Endothelial cell of hepatic sinusoid (primary cell): ENCODE data around the gene TBC1D25.
"Not testable (repeated sequence)": the region's sequence is repeated elsewhere in the genome, so short reads cannot be mapped to it uniquely, and the experiment has no call there.

Experiments used
- in situ Hi-C: cut with HindIII; loops from 2 replicates; pipeline ENCODE4 v1.10.0; 2017; ENCODE audit warnings: low sequenced_read_pairs

Gene TBC1D25

DNA sequence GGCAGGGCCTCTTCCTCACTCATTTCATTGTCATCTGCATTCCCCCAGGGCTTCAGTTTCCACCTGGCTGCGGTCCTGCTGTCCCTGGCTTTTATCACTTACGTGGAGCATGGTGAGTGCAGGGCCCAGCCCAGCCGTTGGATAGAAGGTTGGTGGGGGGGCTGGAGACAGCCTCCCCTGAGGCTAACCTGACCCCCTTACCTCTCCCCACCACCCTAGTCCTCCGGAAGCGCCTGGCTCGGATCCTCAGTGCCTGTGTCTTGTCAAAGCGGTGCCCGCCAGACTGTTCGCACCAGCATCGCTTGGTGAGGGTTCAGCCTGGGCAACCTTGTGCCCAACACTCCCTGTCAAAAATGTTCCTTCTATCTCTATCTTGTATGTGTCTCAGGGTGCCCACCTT, 23.7 kb upstream of the TBC1D25 start:
- in situ Hi-C loops, result no loop called here

DNA sequence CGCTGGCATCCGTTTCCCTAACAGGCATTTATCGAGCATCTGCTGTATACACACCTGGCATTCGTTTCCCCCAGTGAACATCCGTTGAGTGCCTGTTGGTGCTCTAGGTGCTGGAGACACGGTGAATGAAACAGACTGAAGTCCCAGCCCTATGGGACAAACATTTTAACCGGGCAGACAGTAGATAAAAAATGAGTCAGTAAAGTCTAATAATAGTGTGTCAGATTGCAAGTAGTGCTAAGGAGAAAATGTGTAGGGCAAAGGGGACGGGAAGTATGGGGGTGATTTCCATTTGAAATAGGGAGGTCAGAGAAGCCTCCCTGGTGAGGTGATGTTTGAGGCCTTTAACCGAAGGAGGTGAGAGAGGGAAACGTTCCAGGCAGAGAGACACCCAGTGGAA, 23.2 kb upstream of the TBC1D25 start:
- in situ Hi-C loops, result no loop called here

DNA sequence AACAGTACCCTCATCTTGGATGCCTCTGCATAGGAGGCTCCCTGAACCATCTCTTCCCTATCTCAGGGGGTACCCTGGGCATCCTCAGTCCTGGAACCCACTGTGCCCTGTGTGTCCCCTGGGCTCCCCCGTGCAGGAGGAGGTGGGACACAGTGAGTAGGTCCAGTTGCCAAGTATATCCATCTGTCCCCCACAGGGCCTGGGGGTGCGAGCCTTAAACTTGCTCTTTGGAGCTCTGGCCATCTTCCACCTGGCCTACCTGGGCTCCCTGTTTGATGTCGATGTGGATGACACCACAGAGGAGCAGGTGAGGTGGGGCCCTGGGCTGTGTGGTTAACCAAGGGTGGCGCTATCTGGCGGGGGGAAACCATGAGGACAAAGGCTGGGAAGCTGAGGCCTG, 22.5 kb upstream of the TBC1D25 start:
- in situ Hi-C loops, result no loop called here

DNA sequence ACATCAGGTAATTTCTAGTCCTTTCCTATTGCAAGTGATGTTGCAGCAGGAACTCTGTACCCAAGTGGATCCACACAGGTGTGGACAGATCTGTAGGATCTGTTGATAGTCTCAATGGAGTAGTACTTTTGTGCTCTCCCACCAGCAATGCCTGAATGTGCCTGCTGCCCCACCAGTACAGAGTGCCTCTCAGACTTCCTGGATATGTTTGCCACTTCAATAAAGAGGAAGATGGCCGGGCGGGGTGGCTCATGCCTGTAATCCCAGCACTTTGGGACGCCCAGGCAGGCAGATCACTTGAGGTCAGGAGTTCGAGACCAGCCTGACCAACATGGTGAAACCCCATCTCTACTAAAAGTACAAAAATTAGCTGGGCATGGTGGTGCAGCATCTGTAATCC, 20.0 kb upstream of the TBC1D25 start:
- in situ Hi-C loops, result not testable (repeated sequence)

DNA sequence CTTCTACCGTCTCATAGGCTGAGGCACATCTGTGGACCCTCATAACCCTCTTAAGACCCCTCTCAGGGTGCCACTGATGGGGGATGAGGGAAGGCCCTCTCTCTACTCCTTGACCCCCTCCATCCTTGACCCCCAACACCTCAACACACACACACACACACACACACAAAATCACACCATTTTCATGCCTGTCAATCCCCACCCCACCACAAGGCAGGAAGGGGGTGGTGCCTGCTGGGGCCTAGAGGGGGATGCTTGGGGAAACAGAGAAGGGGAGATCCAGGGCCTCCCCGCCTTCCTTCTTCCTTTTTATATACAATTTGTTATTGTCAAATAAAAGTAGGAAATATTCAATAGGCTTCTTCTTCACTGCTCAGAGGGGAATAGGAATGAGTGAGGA, 19.1 kb upstream of the TBC1D25 start:
- in situ Hi-C loops, result no loop called here

DNA sequence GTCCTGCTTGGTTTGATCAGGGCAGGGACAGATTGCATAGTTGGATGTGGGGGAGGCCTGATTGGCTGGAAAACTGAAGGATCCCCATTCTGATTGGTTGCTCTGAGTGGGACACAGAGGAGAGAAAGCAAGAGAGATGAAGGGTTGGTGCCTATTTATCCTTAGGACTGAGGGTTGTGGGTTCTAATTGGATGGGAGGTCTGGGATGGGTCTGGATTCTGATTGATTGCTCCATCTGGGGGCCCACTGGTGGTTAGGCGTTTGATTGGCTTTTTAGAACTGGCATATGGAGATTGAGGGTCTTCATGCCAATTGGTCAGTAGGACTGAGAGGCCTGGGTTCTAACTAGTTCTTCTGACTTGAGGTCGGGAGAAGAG, 18.6 kb upstream of the TBC1D25 start:
- in situ Hi-C loops, result no loop called here

DNA sequence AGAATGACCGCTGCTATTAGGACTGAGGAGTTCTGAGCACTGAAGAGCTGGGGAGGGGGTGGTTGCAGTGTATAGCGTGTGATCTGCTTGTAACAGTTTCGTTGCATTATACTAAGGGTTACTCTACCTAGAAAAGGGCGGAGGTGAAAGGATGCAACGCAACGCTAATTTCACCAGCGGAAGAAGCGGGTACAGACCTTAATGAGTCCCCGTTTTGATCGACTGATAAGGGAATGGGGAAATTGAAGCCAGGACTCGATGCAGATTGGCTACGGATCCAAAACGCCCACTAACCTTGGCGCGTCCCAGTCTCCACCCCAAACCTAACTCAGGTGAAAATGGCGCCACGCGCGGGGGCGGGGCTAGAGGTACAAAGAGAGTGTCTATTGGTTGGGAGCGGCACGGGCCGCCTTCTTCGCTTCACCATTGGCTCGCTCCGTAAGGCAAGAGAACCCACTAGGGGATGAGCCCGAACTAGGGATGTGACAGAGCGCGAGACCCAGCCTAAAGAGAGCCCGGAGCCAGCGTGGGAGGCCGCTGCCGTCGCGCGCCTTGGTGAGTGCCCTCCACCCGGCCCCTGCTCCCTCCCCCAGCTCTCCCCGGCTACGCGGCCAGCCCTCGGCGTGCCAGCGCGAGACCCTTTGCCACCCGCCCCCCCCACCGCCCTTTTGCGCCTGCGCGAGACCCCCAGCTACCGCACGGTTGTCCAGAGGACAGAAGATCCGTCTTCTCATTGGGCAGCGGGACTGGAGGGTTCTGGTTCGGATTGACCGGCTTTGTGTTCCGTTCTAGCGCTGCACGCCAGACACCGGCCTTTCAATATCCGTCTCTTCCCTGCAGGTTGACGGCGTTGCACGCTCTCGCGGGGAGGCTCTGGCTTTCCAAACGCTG, 17.9 kb upstream of the TBC1D25 start, which contains the start of gene EBP:
Gene EBP, plus strand, starts transcription at position 456 of the 891 bp plus-strand sequence. CDS start 1,964 bp downstream, outside the sequence.
- in situ Hi-C loops, result no loop called here

DNA sequence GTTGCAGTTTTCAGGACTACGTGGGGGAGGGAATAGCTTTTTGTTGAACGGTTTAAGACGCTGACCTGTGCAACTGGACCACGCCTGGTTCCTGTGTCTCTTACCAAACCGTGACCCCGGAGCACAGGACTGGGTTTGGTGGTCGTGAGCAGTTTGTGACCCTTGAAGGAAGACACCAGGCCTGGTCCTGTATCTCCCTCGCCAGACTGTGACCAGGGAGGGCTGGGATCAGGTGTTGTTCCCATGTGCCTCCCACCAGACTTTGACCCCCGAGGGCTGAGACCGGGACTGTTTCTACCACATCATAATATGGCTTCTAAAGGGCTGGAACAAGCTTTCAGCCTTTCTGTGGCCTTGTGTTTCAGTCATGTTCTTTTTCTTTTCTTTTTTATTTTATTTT, 17.2 kb upstream of the TBC1D25 start:
- in situ Hi-C loops, result no loop called here

DNA sequence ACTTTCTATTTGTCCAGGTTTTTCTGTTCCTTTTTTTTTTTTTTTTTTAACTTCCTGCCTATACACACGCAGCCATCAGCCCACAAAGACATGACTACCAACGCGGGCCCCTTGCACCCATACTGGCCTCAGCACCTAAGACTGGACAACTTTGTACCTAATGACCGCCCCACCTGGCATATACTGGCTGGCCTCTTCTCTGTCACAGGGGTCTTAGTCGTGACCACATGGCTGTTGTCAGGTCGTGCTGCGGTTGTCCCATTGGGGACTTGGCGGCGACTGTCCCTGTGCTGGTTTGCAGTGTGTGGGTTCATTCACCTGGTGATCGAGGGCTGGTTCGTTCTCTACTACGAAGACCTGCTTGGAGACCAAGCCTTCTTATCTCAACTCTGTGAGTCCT, 15.8 kb upstream of the TBC1D25 start:
- in situ Hi-C loops, result no loop called here

DNA sequence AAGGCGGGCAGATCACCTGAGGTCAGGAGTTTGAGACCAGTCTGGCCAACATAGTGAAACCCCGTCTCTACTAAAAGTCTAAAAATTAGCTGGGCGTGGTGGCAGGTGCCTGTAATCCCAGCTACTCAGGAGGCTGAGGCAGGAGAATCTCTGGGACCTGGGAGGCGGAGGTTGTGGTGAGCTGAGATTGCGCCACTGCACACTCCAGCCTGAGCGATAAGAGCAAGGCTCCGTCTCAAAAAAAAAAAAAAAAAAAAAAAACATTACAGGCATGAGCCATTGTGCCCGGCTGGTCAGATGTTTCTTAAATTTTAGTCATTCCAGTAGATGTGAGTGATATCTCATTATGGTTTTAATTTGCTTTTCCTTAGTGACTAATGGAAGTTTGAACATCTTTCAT, 13.7 kb upstream of the TBC1D25 start:
- in situ Hi-C loops, result not testable (repeated sequence)

DNA sequence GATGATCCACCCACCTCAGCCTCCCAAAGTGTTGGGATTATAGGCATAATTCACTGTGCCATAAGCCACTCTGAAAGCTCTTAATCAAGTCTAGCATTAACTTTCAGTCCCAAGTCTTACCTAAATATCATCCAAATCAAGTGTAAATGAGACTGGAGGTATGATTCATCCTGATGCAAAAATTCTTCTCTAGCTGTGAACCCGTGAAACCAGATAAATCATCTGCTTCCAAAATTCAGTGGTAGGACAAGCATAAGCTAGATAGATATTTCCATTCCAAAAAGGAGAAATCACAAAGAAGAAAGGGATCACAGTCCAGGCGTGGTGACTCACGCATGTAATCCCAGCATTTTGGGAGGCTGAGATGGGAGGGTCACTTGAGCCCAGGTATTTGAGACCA, 8.8 kb upstream of the TBC1D25 start:
- in situ Hi-C loops, result no loop called here

DNA sequence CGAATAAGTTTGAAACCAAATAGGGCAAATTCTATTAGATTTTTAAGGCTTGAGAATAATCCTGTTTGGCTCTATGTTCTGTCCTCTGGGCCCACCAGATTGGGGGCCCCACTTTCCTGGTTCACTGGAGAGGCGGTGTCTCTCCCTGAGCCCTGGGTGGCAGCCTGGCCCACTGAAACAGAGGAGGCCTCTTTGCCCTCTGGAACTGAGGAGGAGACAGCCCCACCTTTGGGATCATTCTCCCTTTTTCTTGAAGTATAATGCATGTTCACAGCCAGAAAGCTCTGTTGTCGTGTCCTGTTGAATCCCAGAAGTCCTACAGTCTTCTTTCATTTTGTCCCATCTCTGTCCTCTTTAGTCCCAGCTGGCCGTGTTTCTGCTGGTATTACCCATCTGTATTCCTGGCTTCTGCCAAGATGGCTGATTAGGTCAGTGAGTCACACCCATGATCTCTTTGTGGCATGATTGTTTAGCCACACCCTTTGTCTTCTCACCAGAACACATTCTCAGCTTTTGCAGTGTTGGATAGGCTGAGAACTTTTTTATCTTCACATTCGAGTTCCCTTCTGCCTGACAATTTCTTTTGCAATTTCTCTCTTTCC, 8.1 kb upstream of the TBC1D25 start:
- in situ Hi-C loops, result no loop called here

DNA sequence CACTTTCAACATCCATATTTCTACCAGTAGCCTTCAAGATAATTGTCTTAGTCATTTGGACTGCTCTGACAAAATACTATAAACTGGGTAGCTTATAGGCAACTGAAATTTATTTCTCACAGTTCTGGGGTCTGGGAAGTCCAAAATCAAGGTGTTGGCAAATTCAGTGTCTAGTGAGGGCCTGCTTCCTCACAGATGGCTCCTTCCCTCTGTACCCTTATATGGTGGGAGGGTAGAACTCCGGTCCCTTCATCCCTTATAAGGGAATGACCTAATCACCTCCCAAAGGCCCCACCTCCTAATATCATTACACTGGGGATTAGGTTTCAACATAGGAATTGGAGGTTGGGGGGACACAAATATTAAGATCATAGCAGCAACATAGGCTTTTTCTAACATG, 7.4 kb upstream of the TBC1D25 start:
- in situ Hi-C loops, result no loop called here

DNA sequence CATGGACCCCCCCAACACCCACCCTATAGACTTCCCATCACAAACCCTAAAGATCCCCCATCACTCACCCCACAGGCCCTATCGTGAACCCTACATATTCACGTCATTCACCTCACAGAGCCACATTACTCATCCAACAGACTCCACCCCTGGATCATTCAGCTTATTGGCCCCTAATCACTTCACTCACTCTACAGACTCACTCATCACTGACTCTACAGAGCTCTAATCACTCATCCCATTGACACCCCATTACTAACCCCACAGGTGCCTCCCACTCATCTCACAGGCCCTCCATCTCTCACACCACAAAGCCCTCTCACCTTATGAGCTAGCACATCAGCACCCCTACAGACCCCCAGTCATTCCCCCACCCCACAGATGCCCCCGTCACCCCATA, 6.3 kb upstream of the TBC1D25 start:
- in situ Hi-C loops, result no loop called here

DNA sequence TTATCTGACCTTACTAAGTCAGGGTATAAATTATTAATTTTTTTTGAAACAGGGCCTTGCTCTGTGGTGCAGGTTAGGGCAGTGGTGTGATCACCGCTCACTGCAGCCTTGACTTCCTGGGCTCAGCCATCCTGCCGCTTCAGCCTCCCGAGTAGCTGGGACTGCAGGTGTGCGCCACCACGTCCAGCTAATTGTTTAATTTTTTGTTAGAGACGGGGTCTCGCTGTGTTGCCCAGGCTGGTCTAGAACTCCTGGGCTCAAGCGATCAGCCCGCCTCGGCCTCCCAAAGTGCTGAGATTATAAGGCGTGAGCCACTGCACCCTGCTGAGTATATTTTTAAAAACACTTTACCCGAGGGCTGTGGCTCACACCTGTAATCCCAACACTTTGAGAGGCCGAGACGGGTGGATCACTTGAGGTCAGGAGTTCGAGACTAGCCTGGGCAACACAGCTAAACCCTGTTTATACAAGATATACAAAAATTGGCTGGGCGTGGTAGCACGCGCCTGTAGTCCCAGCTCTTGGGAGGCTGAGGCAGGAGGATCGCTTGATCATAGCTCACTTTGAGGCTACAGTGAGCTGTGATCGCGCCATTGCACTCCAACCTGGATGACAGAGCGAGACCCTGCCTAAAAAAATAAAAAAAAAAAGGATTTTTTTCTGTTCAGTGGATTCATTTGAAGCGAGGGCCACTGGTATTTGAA, 721 bp upstream of the TBC1D25 start:
- in situ Hi-C loops, result no loop called here

DNA sequence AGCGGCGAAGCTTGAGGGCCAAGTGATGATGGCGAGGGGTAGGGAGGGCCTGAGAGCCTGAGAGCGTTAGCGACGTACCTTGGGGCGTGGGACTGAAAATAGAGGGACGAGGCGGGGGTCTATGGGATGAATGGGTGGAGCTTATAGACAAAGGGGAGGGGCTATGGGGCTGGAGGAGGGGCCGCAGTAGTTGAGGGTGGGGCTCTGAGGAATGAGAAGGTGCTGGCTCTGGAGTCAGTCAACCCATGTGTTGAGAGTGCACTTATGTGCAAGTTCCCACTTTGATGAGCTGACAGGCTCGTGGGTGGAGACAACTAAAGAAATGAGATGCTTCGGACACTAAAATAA, 488 bp downstream of the TBC1D25 start:
- in situ Hi-C loops, result no loop called here

DNA sequence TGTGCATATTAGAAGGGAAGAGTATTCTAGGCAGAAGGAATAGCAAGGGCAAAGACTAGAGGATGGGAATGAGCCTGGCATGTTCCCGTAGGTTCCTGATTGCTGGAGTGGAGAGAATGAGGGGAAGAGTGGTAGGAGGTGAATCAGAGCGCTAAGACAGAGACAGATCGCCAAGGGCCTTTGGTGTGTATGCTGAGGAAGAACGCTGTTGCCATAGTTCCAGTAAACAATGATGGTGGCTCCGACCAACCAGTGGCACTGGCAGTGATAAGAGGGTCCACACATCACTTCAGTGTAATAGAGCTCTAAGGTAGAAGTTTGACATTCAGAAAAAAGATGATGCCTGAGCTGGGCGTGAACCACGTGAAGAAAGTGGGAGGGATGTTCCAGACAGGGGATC, 966 bp downstream of the TBC1D25 start:
- in situ Hi-C loops, result no loop called here

DNA sequence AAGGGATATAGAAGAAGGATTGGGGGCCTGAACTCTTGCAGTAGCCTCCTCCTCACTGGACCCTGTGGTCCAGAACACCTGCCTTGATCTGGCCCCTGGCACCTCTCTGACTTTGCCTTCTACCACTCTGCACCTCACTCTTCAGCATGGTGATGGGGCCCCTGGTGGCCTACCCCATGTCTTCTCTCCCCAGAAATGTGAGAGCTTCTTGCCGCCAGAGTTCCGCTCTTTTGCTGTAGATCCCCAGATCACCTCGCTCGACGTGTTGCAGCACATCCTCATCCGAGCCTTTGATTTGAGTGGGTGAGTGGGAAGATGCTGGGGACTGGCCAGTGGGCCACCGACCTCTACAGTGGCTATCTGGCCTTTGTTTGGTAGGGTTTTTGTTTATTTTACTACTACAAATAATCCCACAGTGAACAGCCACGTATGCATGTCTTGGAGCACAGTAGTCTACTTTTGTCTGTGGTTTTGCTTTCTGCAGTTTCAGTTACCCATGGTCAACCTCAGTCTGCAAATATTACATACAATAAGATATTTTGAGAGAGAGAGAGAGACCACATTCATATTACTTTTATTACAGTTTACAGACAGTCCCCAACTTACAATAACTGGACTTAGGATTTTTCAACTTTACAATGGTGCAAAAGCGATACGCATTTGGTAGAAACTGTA, 1.8 kb downstream of the TBC1D25 start:
- in situ Hi-C loops, result no loop called here

DNA sequence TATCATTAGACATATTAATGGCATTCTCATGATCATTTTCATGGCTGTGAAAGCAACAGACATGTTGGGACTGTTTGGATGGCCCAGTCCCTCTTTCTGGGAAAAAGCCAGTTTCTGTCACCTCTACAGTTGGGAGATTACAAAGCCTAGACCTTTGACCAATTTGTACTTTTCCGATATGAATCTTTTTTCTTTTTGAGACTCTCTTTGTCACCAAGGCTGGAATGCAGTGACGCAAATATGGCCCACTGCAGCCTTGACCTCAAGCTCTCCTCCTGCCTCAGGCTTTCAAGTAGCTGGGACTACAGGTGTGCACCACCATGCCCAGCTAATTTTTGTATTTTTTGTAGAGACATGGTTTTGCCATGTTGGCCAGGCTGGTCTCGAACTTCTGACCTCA, 9.4 kb downstream of the TBC1D25 start:
- in situ Hi-C loops, result no loop called here

DNA sequence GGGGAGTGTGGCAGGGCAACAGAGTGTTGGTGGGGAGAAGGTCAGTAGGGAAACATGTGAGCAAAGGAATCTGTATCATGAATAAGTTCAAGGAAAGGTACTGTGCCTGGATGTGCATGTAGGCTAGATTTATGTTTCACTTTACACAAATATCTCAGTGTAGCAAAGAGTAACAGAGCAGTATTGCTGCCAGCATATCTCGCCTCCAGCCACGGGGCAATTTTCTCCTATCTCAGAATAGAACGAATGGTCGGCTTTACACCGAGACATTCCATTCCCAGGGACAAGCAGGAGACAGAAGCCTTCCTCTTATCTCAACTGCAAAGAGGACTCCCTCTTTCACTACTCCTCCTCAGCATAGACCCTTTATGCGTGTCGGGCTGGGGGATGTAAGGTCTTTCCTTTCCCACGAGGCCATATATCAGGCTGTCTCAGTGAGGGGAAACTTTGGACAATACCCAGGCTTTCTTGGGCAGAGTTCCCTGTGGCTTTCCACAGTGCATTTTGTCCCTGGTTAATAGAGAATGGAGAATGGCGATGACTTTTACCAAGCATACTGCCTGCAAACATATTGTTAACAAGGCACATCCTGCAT, 16.3 kb downstream of the TBC1D25 start:
- in situ Hi-C loops, result not testable (repeated sequence)

DNA sequence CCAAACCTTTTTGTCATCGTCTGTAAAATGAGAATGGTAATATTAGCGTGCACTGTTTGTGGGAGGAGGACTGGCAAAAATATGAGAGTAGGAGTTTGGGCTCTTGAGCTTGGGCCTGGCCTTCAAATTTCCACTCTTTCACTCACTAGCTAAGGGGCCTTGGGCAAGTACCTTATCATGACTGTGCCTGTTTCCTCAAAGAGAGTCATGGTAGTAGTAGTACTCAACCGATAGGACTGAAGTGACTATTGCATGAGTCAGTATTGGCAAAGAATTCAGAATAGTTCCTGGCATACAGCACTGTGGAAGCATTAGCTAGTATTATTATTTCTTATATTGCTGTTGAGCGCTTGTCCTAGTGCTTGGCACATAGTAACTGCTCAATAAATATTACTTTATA, 18.8 kb downstream of the TBC1D25 start:
- in situ Hi-C loops, result no loop called here
